ENCODE measurements around the gene MRPL2.
"Not testable (repeated sequence)": the region's sequence is repeated elsewhere in the genome, so short reads cannot be mapped to it uniquely, and the experiment has no call there.

Gene MRPL2

GRCh38 chr6:43082806-43083655 is 23.8 kb upstream of the MRPL2 start:
- DNase-seq (ENCODE audit: low read depth in 2 of 2) = no peak

- not testable (repeated sequence) for DNase-seq (ENCODE audit: low read depth in 2 of 2)
Observed at GRCh38 chr6:43081922-43082321, 22.7 kb upstream of the MRPL2 start.

DNA sequence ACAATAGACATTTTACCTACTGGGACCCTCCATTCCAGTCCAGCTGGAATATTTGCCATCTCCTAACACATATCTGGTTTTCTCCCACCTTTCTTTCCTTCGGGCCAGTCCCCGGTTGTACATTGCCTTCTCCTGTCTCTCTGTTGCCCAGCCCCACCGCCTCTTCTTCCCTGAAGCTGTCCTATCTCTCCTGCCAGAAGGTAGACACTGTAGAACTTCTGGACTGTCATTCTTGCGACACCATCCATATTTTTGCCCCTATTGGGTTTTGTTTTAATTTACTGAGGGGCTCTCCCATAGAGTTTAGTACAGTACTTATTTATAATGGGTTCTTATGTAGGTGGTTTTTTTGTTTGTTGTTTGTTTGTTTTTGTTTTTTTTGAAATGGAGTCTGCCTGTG is 21.8 kb upstream of the MRPL2 start:
- no peak for DNase-seq (ENCODE audit: low read depth in 2 of 2)

- no peak for DNase-seq (ENCODE audit: low read depth in 2 of 2)
Observed at GRCh38 chr6:43078691-43079090, 19.5 kb upstream of the MRPL2 start.

DNA sequence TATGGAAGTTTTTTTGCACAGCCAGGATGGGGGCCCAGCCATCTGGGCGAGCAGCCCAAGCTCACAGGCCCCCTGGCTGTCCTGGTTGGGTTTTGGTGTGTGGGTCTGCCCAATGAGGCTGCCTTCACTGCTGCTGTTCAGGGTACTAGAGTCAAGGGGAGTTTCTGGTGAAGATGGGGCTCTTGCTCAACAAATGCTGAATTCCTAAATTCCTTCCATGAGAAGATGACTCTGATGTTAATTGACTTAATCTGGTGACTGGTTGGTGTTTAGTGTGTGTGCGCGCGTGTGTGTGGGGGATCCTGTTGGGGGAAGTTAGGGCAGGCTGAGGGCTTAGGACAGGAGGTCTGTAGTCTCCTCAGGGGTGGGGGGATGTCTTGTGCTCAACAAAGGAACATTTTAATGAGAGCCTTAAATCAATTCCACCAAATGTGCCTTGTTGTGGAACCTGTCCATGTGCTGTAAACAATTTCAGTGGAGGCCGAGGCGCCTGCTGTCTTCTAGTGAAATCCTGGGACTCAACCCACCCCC is 18.8 kb upstream of the MRPL2 start:
- no peak for DNase-seq (ENCODE audit: low read depth in 2 of 2)

DNA sequence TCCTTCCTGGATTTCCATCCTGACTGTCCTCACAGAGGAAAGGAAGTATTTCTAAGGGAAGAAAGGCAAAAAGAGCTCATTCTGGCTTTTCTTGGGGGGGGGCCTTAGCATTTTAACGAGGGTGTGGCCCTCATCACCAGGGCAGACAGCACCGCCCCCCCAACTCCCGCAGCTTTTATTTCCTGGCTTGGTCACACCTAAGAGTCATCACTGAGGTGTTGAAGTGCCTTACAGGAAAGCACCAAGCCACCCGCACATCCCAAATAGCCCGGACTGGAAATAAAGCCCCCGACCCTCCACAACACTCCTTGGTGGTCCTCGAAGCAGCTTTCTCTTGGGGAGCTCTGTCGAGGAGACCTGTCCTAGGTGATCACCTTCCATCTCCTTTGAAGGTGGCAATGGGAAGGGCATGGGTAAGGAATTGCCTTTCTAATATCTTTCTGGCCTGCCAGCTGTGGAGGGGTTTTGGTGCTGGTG is 18.1 kb upstream of the MRPL2 start:
- no peak for DNase-seq (ENCODE audit: low read depth in 2 of 2)

DNA sequence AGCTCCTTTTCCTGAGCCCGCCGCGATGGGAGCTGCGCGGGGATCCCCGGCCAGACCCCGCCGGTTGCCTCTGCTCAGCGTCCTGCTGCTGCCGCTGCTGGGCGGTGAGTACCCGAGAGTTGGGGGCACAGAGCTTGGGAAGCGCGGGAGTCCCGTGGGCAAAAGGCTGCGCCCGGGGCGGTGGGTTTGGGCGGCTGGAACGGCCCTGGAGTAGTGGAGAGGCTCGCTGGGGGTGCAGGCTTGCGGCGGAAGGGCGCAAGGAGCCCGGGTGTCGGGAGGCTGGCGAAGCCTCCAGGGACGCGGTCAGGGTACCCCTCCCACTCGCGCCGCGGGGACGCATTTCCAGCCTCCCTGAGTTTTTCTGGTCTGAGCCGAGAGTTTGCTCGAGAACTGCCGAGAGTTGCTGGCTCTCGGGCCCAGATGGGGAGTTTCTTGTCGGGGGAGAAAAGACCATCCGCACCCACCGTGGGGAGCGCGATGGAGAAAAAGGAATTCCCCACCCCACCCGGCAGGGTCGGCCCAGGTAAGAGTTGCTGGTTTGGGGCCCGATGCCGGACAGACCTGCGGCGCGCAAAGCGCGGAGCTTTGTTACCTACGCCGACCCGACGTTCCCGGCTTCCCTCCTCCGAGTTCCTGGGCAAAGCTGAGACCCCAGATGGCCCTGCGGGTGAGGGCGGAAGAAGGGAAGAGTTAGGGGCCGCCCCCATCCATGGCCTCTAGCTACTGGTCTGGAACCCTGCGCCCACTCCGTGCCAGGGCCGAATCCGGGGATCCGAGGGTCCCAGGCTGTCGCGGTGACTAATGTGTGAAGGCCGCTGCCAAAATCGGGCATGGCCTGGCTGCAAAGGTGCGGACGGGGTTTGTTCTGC is 17.5 kb upstream of the MRPL2 start:
- DNase-seq (ENCODE audit: low read depth in 2 of 2) = no peak

GRCh38 chr6:43075670-43076463 is 16.6 kb upstream of the MRPL2 start, which contains the start of gene PTK7:
PTK7 (plus strand) TSS chr6:43076314; CDS start chr6:43076489, 175 bp downstream.
- no peak for DNase-seq (ENCODE audit: low read depth in 2 of 2)

- DNase-seq (ENCODE audit: low read depth in 2 of 2) = no peak
Observed at GRCh38 chr6:43074847-43075669, 15.8 kb upstream of the MRPL2 start.

GRCh38 chr6:43070028-43070632 is 10.9 kb upstream of the MRPL2 start:
- DNase-seq (ENCODE audit: low read depth in 2 of 2) = no peak

GRCh38 chr6:43062818-43063217 is 3.6 kb upstream of the MRPL2 start:
- no peak for DNase-seq (ENCODE audit: low read depth in 2 of 2)

- no peak for DNase-seq (ENCODE audit: low read depth in 2 of 2)
Observed at GRCh38 chr6:43061861-43062260, 2.6 kb upstream of the MRPL2 start.

DNA sequence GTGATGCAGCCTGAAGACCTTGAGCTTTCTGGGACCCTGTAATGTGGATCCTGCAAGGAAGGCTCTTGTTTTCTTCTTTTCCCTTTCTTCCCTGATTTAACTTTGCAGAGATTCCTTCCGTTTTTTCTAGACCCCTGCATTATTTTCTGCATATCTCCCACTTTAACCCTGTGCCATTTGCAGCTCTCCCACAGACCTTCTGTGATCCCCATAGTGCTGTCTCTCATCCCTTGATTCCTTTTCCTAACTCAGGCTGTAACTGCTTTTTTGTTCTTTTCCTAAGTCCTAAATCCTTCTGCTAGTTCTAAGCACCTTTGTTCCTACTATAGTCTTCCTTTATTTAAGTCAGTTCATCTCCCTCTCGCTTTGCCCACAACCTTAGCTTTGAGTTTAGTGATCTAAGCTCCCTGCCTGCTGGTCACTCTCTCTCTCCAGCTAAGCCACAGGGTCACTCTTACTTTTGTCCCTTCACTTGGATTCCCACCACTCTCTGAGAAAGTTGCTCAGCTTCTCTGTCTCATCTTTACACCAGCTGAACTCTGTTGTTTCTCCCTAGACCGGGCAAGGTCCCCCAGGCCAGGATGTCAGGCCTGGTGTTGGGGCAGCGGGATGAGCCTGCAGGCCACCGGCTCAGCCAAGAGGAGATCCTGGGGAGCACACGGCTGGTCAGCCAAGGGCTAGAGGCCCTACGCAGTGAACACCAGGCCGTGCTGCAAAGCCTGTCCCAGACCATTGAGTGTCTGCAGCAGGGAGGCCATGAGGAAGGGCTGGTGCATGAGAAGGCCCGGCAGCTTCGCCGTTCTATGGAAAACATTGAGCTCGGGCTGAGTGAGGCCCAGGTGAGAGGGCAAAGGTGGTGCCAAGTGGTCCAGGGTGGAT is 1.8 kb upstream of the MRPL2 start:
- no peak for DNase-seq (ENCODE audit: low read depth in 2 of 2)

GRCh38 chr6:43060034-43060754 is 960 bp upstream of the MRPL2 start:
- DNase-seq (ENCODE audit: low read depth in 2 of 2) = no peak

DNA sequence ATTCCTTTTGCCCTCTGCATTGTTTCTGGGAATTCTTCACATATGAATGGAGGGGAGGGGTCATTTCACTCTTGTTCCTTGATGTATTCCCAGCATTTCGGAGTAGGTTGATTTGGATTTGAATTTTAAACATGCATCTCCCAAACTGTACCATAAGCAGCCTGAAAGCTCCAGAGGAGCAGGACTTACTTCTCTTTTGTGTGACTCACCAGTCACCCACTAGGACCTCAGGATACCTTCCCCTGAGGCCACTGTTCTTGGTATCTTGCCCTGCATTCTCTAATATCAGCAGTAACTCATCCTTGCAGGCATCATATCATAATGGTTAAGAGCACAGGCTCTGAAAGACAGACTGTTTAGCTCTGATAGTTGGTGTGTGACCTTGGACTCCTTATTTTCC is 703 bp downstream of the MRPL2 start:
- DNase-seq (ENCODE audit: low read depth in 2 of 2) = no peak

- DNase-seq (ENCODE audit: low read depth in 2 of 2) = no peak
Observed at GRCh38 chr6:43055966-43056365, 3.3 kb downstream of the MRPL2 start.

DNA sequence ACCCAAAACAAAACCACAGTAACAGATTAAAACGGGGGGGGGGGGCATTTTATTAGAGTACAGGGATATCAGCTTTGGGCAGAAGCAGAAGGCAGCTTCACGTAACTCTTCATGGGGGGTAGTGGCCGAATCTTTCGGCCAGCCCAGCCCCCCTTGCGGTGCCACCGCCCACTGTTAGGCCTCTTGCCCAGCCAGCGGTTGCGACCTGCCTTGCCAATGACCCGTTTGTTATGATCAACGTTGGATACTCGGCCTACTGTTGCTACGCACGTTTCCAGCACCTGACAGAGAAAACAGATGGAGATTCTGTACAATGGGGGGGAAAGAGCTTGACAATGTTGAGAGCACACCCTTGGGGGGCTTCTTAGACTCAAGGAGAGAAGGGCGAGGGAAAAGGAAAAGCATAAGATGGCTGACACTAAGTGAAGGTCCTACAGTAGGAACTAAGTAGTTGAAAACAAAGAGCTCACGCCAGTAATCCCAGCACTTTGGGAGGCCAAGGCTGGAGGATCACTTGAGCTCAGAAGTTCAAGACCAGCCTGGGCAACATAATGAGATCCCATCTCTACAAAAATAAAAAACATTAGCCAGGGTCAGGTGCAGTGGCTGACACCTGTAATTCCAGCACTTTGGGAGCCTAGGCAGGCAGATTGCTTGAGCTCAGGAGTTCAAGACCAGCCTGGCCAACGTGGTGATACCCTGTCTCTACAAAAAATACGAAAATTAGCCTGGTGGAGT is 4.9 kb downstream of the MRPL2 start:
- DNase-seq (ENCODE audit: low read depth in 2 of 2) = no peak
